OCI-M2 (cell line): ENCODE data around the gene SLC10A3.

Experiments used
- DNase-seq: peaks from one replicate; lab custom pipeline; 2025; ENCODE audit not compliant: unreplicated experiment; lab: John Stamatoyannopoulos, UW

The SLC10A3 gene, protein sequence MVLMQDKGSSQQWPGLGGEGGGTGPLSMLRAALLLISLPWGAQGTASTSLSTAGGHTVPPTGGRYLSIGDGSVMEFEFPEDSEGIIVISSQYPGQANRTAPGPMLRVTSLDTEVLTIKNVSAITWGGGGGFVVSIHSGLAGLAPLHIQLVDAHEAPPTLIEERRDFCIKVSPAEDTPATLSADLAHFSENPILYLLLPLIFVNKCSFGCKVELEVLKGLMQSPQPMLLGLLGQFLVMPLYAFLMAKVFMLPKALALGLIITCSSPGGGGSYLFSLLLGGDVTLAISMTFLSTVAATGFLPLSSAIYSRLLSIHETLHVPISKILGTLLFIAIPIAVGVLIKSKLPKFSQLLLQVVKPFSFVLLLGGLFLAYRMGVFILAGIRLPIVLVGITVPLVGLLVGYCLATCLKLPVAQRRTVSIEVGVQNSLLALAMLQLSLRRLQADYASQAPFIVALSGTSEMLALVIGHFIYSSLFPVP

DNA sequence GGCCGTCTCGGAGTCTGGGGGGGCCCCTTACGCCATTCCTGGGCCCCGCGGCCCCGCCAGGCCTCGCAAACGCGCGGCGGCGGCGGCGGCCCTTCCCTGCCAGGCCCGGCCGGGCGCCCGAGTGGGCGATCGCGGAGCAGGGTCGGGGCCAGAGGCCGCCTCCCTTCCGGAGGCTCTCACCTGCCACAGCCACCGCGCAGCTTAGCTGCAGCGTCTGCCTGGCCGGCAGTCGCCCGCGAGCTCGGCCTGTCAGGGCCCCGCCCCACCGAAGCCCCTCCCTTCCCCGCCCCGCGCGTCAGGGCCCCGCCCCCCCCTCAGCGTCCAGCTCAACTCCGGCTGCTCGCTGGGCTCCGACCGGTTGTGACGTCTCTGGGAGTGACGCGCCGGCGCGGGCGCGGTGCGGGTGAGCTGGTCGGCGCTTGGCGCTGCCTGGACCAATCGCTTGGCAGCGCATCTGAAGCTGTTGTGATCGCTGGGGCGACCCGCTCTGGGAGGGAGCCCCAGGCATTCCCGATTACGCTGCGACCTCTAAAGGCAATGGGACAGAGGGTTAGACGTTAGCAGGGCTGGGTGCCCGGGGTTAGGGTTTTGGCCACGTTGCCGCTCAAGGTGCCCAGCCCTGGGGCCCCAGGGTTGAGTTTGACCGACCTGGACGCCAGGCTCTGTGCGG lies at the start of gene SLC10A3:
TSS of gene SLC10A3 (minus strand) at position 216 of the 670 bp plus-strand sequence. CDS start 1,689 bp downstream, outside the sequence.
- DNase-seq = peak; percentile 10

DNA sequence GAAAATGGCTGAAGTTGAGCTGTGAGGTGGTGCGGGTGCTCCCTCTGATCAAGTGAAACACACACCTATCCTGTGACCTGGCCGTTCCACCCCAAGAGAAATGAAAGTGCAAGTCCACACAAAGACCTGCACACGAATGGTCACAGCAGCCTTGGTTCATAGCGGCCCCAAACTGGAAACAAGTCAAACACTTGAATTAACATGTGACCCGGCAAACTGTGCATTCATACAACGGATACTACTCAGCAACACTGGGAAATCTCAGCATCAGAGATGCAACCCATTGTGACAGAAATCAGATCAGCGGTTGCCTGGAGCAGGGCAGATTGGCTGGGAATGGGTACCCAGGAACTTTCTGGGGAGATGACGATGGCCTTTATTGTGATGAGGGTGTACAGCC lies 48.6 kb upstream of the SLC10A3 start:
- no peak for DNase-seq

DNA sequence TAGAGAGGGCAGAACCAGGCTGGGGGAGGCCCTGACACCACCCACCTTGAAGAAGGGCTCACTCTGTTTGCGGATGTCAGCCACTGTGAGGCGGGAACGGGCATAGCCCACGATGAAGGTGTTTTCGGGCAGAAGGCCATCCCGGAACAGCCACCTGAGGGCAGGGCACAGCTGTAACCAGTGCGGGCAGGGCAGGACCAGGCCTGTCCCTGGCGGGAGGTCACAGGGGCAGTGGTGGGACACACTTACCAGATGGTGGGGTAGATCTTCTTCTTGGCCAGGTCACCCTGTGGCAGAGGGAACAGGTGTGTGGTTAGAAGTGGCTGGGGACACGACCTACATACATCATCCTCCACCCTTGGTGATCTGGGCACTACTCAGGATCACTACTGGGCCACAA lies 45.5 kb upstream of the SLC10A3 start:
- DNase-seq = no peak

DNA sequence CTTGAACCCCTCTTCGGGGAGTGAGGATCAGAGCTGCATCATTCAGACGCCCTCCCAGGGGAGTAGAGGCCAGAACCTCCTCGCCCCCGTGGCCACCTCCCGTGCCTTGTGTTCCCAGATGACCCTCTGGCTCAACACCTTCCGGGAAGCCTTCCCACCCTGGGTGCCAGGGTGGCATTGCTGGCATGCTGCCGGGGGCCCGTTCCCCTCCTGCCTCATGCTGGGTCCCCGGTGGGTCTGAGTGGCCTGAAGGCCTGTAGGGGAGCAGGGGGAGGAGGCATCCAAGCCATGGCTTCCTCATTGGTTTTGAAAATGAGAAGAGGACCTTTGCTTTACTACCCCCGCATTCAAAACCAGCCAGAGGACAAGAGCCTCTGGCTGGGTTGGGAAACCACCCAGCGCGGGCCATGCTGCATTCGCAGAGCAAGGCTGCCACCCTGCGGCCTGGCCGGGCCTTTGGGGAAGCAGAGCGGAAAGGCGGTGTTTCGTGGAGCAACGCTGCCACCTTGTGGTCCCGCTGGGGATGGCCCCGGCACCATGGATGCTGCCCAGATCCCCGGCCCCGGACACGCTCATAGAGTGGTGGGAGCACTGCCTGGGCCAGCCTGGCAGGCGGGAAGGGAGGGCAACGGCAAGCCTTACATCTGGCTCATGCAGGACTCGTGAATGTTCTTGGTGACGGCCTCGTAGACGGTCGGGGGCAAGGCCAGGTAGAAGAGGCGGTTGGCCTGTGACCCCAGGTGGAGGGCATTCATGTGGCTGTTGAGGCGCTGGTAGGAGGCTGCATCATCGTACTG lies 44.3 kb upstream of the SLC10A3 start:
- DNase-seq = no peak

DNA sequence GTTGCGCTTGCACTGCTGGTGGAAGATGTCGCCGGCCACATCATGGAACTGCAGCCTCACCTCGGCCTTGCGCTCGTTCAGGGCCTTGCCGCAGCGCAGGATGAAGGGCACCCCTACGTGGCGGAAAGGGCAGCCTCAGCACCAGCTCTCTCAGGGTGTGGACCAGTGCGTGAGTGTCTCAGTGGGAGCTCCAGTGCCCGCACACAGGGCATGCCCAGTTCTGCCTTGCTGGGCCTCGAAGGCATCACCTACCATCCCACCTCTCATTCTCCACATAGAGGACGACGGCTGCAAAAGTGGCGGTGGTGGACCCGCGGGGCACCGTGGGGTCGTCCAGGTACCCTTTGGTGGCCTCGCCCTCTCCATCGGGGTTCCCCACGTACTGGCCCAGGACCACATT lies 42.3 kb upstream of the SLC10A3 start:
- no peak for DNase-seq

DNA sequence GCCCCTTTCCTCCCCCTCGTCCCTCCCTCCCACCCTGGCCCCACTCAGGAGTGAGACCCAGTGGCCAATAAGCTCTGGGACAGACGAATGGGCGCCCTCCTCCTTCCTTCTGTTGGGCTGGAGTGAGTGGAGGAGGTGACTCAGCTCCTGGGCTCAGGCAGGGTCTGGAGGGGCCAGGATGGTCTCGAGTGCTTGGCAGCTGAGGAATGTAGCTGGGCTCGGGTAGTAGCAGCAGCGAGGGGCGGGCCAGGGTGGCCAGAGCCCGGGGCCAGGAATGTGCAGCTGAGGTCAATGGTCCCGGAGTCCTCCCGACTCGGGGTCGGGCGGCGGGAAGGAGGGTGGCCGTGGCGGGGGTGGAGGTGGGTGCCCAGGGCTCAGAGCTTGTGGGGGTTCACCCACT lies 41.2 kb upstream of the SLC10A3 start:
- DNase-seq = no peak

DNA sequence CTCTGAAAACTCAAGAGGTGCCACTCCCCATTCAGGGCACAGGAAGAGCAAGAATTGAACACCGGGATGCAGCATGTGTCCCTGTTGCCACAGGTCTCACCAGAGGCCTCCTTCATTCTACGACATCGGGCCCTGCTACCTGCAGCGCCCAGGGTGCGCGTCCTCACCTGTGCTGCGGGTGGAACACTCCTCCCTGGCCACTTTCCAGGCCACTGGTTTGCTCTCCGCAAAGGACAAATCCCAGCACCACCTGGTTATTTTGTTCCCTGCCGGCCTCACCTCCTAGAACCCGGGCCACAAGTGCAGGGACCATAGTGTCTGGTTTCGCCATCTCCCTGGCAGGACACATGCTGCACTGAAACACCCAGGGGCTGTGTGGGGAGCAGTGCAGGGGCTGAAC lies 39.9 kb upstream of the SLC10A3 start:
- DNase-seq = no peak

DNA sequence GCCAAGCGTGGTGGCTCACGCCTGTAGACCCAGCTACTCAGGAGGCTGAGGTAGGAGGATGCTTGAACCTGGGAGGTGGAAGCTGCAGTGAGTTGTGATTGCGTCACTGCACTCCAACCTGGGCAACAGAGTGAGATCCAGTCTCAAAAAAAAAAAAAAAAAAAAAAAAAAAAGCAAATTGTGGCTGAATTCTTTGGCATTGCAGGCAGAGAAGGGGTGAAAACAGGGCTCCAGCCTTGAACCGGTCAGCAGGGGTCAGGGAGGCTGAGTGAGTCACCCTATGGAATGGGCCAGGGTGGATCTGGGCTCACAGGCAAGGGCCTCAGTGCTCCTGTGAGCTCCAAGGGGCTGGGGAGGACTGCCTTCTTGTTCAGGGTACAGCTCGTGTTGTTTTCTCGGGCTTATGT lies 38.8 kb upstream of the SLC10A3 start:
- DNase-seq = no peak

DNA sequence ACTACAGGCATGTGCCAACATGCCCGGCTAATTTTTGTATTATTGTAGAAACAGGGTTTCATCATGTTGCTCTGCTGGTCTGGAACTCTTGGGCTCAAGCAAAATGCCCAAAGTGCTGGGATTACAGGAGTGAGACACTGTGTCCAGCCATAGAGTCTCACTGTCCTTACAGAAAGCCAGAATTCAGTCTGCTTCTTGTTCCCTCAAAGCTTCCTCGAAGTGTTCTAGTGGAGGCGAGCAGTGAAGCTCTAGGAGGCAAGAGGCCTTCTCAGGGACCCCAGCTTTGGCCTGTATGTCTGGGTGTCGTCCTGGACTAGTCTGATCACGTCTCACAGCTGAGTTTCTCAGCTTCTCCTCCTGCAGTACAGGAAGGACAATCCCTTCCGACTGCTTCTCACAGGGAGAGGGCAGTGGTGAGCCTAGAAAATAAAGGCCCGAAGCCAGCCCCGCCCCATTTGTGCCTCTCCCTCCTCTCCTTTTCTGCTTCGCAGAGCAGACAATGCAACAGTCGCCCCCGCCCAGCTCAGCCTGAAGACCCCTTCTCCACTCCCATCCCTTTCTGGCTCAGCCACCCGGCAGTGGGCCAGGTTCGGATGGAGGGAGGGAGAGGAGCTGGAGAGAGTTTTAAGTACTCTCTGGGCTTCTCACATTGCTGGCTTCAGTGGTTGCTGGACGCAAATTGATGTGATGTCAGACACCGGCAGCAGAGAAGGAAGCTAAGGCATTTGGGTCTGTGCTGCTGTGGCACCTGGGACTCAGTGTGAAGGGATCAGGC lies 36.7 kb upstream of the SLC10A3 start:
- no peak for DNase-seq

DNA sequence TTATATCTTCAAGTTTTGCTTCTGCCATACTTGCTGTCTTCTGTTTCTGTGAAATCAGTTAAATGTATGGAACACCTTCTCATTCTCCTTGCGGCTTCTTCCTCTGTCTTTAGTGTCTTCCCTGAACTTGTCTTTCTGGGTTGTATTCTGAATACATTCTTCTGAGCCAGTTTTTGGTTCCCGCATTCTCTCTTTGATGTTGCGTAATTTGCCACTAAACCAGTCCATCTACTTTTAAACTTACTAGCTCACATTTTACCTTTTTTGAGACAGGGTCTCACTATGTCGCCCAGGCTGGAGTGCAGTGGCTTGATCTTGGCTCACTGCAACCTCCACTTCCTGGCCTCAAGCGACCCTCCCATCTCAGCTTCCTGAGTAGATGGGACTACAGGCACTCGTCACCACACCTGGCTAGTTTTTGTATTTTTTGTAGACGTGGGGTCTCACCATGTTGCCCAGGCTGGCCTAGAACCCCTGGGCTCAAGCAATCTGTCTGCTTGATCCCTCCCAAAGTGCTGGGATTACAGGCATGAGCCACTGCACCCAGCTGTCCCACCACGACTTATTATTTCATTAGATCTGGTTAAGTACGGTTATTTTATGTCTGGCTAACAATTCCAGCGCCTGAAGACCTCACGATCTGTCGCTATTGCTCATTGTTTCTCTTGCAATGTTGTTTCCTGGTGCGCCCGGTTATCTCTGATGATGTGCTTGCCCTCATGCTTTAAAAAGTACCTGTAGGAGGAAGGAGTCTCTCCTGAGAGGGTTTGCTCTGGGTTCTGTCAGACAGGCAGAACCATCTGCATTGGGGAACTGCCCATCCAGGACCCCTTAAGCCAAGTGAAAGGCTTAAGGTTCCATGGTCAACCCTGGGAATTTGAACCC lies 35.4 kb upstream of the SLC10A3 start:
- DNase-seq = no peak

DNA sequence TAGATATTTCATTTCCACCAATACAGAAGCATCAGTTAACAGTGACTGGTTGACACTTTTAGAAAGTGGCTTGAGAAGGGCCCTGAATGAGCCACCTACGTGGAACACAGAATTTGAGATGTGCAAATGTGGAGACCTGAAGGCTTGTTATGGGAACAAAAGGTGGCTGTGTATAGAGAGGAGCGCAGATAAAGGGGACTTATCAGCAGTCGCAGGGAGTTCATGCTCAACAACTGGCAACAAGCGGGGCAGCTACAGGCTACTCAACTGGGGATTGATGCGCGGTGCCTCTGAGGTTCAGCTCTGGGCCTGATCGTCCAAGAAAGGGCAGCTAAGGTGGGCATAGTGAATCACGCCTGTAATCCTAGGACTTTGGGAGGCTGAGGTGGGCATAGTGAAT lies 29.0 kb upstream of the SLC10A3 start:
- no peak for DNase-seq

DNA sequence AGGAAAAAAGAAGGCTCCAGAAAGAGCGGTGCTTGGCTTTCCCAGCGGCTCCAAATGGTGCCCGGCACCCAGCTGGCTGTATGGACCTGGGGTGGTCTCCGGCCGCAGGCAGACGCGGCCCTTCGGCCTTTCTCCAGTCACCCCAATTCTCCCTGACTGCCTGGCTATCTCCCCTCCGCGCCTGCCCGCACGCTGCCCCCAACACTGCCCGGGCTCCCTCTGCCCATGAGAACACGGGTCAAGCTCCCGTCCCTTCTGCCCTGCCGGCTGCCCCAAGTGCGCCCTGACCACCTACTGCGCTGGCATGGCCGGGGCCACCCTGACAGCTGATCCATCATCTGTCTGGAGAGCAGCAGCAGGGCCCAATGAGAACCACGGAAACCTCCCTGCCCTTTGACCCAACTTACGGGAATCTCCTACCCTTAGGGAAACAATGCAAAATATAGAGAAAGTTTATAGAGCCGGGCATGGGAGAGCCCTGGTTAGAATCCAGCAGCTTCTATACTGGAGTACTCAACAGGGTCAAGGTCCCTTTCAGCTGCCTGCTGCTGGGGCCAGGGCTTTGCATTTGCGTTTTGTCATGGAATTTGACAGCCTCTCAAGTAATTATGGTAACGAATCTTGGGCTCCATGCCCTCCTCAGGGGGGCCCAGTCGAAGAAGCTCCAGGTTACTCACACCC lies 26.8 kb upstream of the SLC10A3 start:
- DNase-seq = no peak

DNA sequence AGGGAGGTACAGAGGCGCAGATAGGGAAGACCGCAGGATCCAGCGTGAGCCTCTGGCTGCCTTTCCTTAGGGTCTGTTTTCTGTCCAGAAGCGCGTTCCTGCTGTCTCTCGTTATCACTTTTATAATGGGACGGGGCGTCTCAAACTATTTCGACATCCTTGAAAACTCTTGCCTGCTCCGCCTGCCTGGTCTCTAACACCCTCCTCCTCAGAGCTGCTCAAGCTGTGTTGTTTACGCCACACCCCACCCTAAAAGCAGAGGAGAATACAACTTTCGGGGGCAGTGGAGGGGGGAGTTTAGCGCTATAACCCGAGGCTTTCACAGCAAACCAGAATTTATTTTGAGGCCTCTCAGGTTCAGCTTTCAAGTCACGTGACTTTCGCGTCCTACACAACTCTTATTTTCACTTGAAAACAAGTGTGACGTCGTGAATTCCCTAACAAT lies 26.2 kb upstream of the SLC10A3 start:
- no peak for DNase-seq

DNA sequence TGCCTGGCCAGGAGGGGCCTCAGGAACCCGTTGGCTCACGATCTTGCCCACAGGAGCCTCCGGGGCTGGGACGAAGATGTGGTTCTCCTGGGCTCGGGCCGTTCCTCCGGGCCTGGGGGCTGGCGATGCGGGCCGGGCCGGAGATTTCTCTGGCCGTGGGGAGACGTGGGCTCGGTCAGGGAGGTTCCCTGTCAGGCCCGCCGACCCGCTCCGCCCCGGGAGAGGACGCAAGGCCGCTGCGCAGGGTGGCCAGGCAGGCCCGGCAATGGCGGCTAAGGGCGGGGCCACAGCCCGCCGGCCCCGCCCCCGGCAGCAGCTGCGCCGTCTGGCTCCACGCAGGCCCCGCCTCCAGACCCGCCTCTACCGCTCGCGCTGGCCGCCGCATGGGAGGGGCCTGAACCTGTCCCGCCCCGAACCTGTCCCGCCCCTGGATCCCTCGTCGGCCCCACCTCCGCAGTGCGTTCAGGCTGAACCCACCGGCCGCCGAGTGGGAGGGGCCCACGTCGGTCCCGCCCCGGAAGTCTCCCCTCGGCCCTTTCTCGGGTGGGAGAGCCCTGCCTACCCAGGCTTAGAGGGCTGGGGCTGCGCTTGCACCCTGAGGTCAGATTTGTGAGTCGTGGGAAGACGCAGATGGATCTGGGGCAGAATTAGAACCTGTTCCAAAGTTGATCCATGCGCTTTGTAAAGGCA lies 25.7 kb upstream of the SLC10A3 start, which contains the start of gene FAM3A:
TSS of gene FAM3A (minus strand) at position 267 of the 690 bp plus-strand sequence. CDS start 460 bp downstream, outside the sequence.
- no peak for DNase-seq

DNA sequence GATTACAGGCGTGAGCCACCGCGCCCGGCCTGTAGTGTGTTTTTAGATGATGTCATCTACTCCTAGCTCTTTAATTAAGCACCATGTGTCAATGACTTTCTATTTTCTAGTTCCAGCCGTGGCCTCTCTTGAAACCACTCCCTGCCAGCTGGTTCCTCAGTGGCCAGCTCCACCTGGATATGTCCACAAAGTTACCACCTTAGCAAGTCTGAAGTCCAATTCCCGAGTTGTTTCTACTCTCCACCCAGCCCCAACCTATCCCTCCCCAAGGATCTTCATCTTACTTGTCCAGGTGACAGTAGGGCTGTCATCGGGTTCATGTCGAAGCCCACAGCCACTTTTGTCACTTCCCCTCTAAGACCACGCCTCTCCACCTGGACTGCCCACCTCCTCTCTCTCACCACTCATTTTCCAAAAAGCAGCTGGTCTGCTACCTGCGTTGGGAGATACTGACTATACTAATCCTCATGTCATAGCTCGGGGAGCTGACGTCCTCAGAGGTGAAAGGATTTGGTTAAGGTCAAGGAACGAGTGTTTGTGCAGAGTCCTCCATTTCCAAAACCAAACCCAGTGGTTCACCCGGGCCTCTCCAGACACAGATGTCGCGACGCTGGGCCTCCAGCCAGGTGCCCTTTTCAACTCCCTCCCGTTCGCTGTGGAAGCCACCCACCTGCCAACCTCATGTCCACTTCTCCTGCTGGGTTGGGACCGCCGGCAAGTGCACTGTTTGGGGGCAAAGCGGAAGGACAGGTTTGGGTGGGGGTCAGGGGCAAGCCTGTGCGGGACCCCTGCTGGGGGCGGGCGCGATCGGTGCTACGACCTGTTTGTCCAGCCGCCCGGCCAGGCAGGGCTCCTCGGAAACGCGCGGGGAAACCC lies 24.9 kb upstream of the SLC10A3 start:
- no peak for DNase-seq

DNA sequence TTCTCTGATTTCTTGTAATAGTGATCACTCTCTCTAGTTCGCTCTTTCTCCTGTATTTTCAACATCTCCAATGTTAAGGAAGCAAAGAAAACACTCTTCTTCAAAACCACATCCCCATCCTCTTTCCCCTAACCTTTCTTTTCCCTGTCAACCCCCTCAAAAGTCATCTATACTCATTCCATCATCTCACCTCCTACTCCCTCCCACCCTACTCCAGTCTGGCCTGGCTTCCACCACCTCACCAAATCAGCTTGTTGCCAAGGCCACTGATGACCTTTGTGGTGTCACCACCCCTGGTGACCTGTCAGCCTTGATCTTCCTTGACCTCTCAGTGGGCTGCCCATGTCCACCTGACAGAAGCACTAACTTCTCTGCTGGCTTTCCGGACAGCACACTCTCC lies 23.3 kb upstream of the SLC10A3 start:
- DNase-seq = no peak

DNA sequence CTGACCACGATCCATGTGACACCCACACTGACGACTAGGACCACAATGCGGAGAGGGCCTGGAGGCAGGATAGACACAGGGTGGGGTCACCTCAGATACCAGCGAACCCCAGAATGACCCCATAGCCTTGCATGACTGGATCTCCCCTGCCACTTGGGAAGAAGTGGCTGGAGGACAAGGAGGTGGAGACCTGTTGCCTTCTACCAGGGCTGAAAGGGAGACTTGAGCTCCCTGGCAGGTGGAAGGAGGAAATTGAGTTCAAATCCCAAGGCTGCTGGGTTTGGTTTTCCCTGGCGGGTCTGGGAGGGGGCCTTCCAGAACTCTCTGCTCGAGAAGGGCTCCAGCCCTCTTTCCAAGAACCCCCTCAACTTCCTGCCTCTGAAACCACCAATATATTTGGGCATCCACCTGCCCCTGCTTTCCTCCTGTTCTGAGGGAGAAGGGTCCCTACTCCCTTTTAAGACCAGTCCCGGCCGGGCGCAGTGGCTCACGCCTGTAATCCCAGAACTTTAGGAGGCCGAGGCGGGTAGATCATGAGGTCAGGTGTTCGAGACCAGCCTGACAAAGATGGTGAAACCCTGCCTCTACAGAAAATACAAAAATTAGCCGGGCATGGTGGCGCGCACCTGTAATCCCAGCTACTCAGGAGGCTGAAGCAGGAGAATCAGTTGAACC lies 22.6 kb upstream of the SLC10A3 start:
- DNase-seq = no peak
